HepG2 (cell line): ENCODE data around the gene TM4SF5. TPM values are rescaled to one million over a fixed set of nuclear protein-coding genes. Genes with fewer than 3 reads are reported as not detected.

ENCODE experiments used
- ATAC-seq: fragments of 200-7000 bp; cut with Tn5 transposase; 3 replicates; pipeline ENCODE4 v1.9.1; 2020; ENCODE audit warnings: mild to moderate bottlenecking, moderate library complexity
- BruUV-seq: library from RNA; stranded (reverse); fragments of 400-500 nt; replicated peaks from 2 replicates; lab custom pipeline; 2021; lab: Mats Ljungman, UMichigan
- CTCF ChIA-PET: fragments of 300-600 bp; formaldehyde crosslinking; extraction: SDS; loops from one replicate; lab custom pipeline; 2021; ENCODE audit warnings: low total read pairs, inconsistent platforms, low intra/inter-chr PET ratio; lab: Yijun Ruan, JAX
- POLR2A ChIA-PET: fragments of 350-600 bp; sonication (Branson Sonifier 250); formaldehyde crosslinking; loops from one replicate; lab custom pipeline; 2020; ENCODE audit warnings: antibody characterized with exemption, inconsistent platforms; lab: Yijun Ruan, JAX
- DNase-seq: peaks from one replicate; pipeline ENCODE4 v3.0.0-alpha.2; 2015; ENCODE audit warnings: low spot score
- FAIRE-seq: peaks from 3 replicates; lab custom pipeline; 2011; peaks lifted over from hg19 to GRCh38; lab: Jason Lieb, UNC
- H2AFZ ChIP-seq: one replicate; pipeline ENCODE4 v1.6.1; 2011; ENCODE audit warnings: low read length, inconsistent platforms
- H3K27ac ChIP-seq: fragments of 300-600 bp; 3 replicates; pipeline ENCODE4 v1.8.0; 2011; ENCODE audit warnings: mixed run types, mild to moderate bottlenecking, mixed read lengths, low read length, inconsistent platforms; ENCODE audit not compliant: insufficient read depth; ENCODE audit errors: extremely low read length
- H3K27me3 ChIP-seq, 2 experiments: fragments of 200-600 bp in 1 of 2; 2 replicates in 1 of 2; 3 replicates in 1 of 2; pipeline versions ENCODE4 v1.6.0 to v1.8.0; 2011; ENCODE audit warnings: low read length in 2 of 2, mild to moderate bottlenecking in 2 of 2, moderate library complexity in 2 of 2, inconsistent platforms in 1 of 2; ENCODE audit not compliant: insufficient read depth in 2 of 2, control insufficient read depth in 1 of 2
- H3K36me3 ChIP-seq, 2 experiments: fragments of 200-600 bp in 1 of 2; replicated peaks in 1 of 2; 2 replicates in 1 of 2; 3 replicates in 1 of 2; pipeline versions ENCODE4 v1.5.1 to v1.8.0; 2011; ENCODE audit warnings: low read length in 2 of 2, inconsistent platforms in 1 of 2; ENCODE audit not compliant: insufficient read depth in 2 of 2, control insufficient read depth in 1 of 2
- H3K4me1 ChIP-seq: 2 replicates; pipeline ENCODE4 v1.5.1; 2012; ENCODE audit warnings: low read length, inconsistent platforms; ENCODE audit not compliant: insufficient read depth
- H3K4me2 ChIP-seq: 2 replicates; pipeline ENCODE4 v1.6.0; 2011; ENCODE audit warnings: low read depth, low read length, inconsistent platforms
- H3K4me3 ChIP-seq, 3 experiments: fragments of 200-600 bp in 1 of 3; sonication (generic), shearing (Covaris generic) in 1 of 3; replicated peaks in 1 of 3; 2 replicates each; pipeline ENCODE4 v1.5.1; 2011 to 2016; ENCODE audit warnings: low read length in 3 of 3, inconsistent platforms in 2 of 3, low read depth in 2 of 3, mild to moderate bottlenecking in 2 of 3, control low read depth in 1 of 3, mixed read lengths in 1 of 3; ENCODE audit not compliant: insufficient read depth in 1 of 3
- H3K79me2 ChIP-seq: one replicate; pipeline ENCODE4 v1.6.1; 2011; ENCODE audit warnings: low read length, inconsistent platforms; ENCODE audit not compliant: insufficient read depth
- H3K9ac ChIP-seq: 2 replicates; pipeline ENCODE4 v1.6.0; 2011; ENCODE audit warnings: mild to moderate bottlenecking, low read depth, low read length, inconsistent platforms; ENCODE audit not compliant: insufficient read depth
- H3K9me3 ChIP-seq: 2 replicates; pipeline ENCODE4 v1.5.1; 2012; ENCODE audit warnings: mild to moderate bottlenecking, low read length
- H4K20me1 ChIP-seq: 2 replicates; pipeline ENCODE4 v1.6.0; 2011; ENCODE audit warnings: inconsistent platforms, mild to moderate bottlenecking, low read length, moderate library complexity; ENCODE audit not compliant: insufficient read depth
- AGO1 ChIP-seq: fragments of 200-400 bp; formaldehyde crosslinking; IDR thresholded peaks from 2 replicates; pipeline ENCODE4 v1.6.1; 2017; ENCODE audit warnings: mild to moderate bottlenecking, low read depth, low read length, moderate library complexity; ENCODE audit not compliant: poor library complexity, severe bottlenecking
- AGO2 ChIP-seq: fragments of 200-400 bp; formaldehyde crosslinking; optimal IDR thresholded peaks from 2 replicates; pipeline ENCODE3; 2017; ENCODE audit warnings: mild to moderate bottlenecking, low read depth, low read length, moderate library complexity
- CC2D1A ChIP-seq: sonication (generic); formaldehyde crosslinking; IDR thresholded peaks from 2 replicates; pipeline ENCODE4 v1.8.1; 2023; ENCODE audit warnings: mild to moderate bottlenecking, missing genetic modification reagents
- CTCF ChIP-seq: sonication (generic); formaldehyde crosslinking; IDR thresholded peaks from 2 replicates; pipeline ENCODE4 v1.5.0; 2020; ENCODE audit warnings: mild to moderate bottlenecking, missing genetic modification reagents, moderate library complexity
- HMGA1 ChIP-seq: sonication (generic); formaldehyde crosslinking; conservative IDR thresholded peaks from 2 replicates; pipeline ENCODE4 v1.4.0; 2020; ENCODE audit warnings: missing genetic modification reagents
- KMT2A ChIP-seq: sonication (generic); formaldehyde crosslinking; IDR thresholded peaks from 2 replicates; pipeline ENCODE4 v1.4.0; 2020; ENCODE audit warnings: missing genetic modification reagents
- WIZ ChIP-seq: sonication (generic); formaldehyde crosslinking; IDR thresholded peaks from 2 replicates; pipeline ENCODE4 v1.5.1; 2020; ENCODE audit warnings: mild to moderate bottlenecking, missing genetic modification reagents
- ZBTB33 ChIP-seq: sonication (generic); formaldehyde crosslinking; IDR thresholded peaks from 2 replicates; pipeline ENCODE4 v1.4.0; 2020; ENCODE audit warnings: missing genetic modification reagents
- ZBTB38 ChIP-seq: sonication (generic); formaldehyde crosslinking; IDR thresholded peaks from 2 replicates; pipeline ENCODE4 v1.5.1; 2020; ENCODE audit warnings: mild to moderate bottlenecking, missing genetic modification reagents
- ZNF121 ChIP-seq: sonication (generic); formaldehyde crosslinking; IDR thresholded peaks from 2 replicates; pipeline ENCODE4 v1.5.0; 2020; ENCODE audit warnings: mild to moderate bottlenecking, missing genetic modification reagents
- ZNF280B ChIP-seq: sonication (generic); formaldehyde crosslinking; IDR thresholded peaks from 2 replicates; pipeline ENCODE4 v1.5.0; 2020; ENCODE audit warnings: missing genetic modification reagents, mild to moderate bottlenecking, borderline replicate concordance
- ZNF451 ChIP-seq: sonication (generic); formaldehyde crosslinking; IDR thresholded peaks from 2 replicates; pipeline ENCODE4 v1.5.0; 2020; ENCODE audit warnings: mild to moderate bottlenecking, missing genetic modification reagents
- WGBS: methylation state at CpG from one replicate; pipeline ENCODE4 v1.1.6; 2017; ENCODE audit warnings: low lambda C conversion rate; 5-methylcytosine and 5-hydroxymethylcytosine counted together
- in situ Hi-C: cut with HindIII; loops from 2 replicates; pipeline ENCODE4 v1.10.0; 2017; ENCODE audit warnings: low pct_unique_long_range_greater_than_20kb; ENCODE audit not compliant: extremely low pct_ligation_motif_present
- intact Hi-C: fragments of 100-400 bp; cut with micrococcal nuclease; formaldehyde crosslinking; loops from one replicate; pipeline ENCODE4 v1.10.0; 2022; ENCODE audit not compliant: unreplicated experiment
- polyA plus RNA-seq, 8 experiments: library from polyadenylated mRNA; depleted of rRNA in 3 of 8; stranded (reverse) in 7 of 8; unstranded in 1 of 8; fragments of >200 nt; fragmentation: Illumina TruSeq in 4 of 8; extraction: Trizol in 4 of 8; gene quantifications; 2 replicates each; pipeline versions ENCODE4 v1.2.1 to v1.2.3, GENCODE V29; 2011 to 2016; ENCODE audit warnings: low read depth in 4 of 8, missing spikeins in 1 of 8, mixed read lengths in 1 of 8; ENCODE audit not compliant: insufficient read depth in 1 of 8
- total RNA-seq, 5 experiments: library from RNA; depleted of rRNA; stranded (reverse); fragments of >200 nt; fragmentation: Illumina TruSeq; extraction: Trizol; gene quantifications; 2 replicates each; pipeline ENCODE4 v1.2.3, GENCODE V29; 2016; ENCODE audit warnings: low read depth in 1 of 5

TM4SF5 gene
- total and polyA plus RNA-seq, 2 of the 13 experiments (the other 11 are each of a cell fraction or from before 2014, with no cell fraction given): 30.1 to 126 TPM

GRCh38 chr17:4735876-4736651, 35.6 kb upstream of the TM4SF5 start (continued):
- no peak for TF ChIP-seq ZNF280B (CRISPR knock-in tag)
- no peak for TF ChIP-seq KMT2A (CRISPR knock-in tag)
- TF ChIP-seq AGO1: no peak
- TF ChIP-seq HMGA1 (CRISPR knock-in tag): no peak
- TF ChIP-seq CC2D1A (CRISPR knock-in tag): no peak

- DNase-seq: no peak
- peak; percentile 7; the same call in 2 of the 3 replicates for ATAC-seq
- CTCF ChIA-PET: no interaction called here
- TF ChIP-seq WIZ (CRISPR knock-in tag) (no peak), ZNF121 (CRISPR knock-in tag) (0 out of 2 replicates have a peak, but pooled peaks have one; percentile 9), ZBTB38 (CRISPR knock-in tag) (peak; percentile 28; the same call in 1 of the 2 replicates), ZNF451 (peak; percentile 6; the same call in 1 of the 2 replicates), AGO2 (no peak), ZBTB33 (CRISPR knock-in tag) (peak; percentile 81), CTCF (no peak)
Observed at GRCh38 chr17:4738136-4739121, 33.3 kb upstream of the TM4SF5 start.

More at GRCh38 chr17:4738136-4739121, 33.3 kb upstream of the TM4SF5 start:
- Histone ChIP-seq H3K27ac (no peak overlapping the region), H4K20me1 (no peaks in the 10 kb centered on the region), H2AFZ (no peak overlapping the region), H3K79me2 (no peaks in the 10 kb centered on the region), H3K4me3 (peak overlapping the region; percentile 75 to 88 (median 78)), H3K4me1 (peaks cover 74% of the 10 kb centered on the region), H3K36me3 (no peaks in the 10 kb centered on the region; a peak in 2 of 5 replicates), H3K9me3 (no peaks in the 10 kb centered on the region), H3K9ac (peak overlapping the region; percentile 80), H3K4me2 (peak overlapping the region; percentile 82), H3K27me3 (peaks cover 2 to 24% of the 10 kb centered on the region in 2 experiments; a peak in 3 of 5 replicates)
- intact Hi-C loops (no loop called here), in situ Hi-C loops (loop anchor here (10.0 kb wide), 1 partner anchor 46 kb away; the partner anchor contains the start of genes GLTPD2 and VMO1)
- WGBS: 67% methylated on average over 32 of the region's 41 CpGs
- POLR2A ChIA-PET: interaction anchor here (1.0 to 3.6 kb wide), 8 partner anchors 17 to 95 kb away, joined by 3 to 15 read pairs (median 5); partner anchors contain the start of genes GLTPD2, MINK1 and TM4SF5
- BruUV-seq: no TSS peak
- FAIRE-seq: no peak
